B cell (primary cell): ENCODE data around the gene SARM1. TPM values are rescaled to one million over a fixed set of nuclear protein-coding genes. Genes with fewer than 3 reads are reported as not detected.

ENCODE experiments used
- ATAC-seq: fragments of 200-7000 bp; cut with Tn5 transposase; one replicate; pipeline ENCODE4 v1.10.0; 2021; ENCODE audit warnings: low read depth, mild to moderate bottlenecking, moderate number of reproducible peaks, moderate library complexity
- CTCF ChIA-PET: fragments of 350-600 bp; sonication (Branson Sonifier 250); formaldehyde crosslinking; loops from one replicate; lab custom pipeline; 2021; ENCODE audit warnings: antibody characterized with exemption, inconsistent platforms; lab: Charles Lee
- POLR2A ChIA-PET: fragments of 350-600 bp; sonication (Branson Sonifier 250); formaldehyde crosslinking; loops from one replicate; lab custom pipeline; 2021; ENCODE audit warnings: antibody characterized with exemption; lab: Charles Lee
- DNase-seq: peaks from one replicate; pipeline ENCODE4 v3.0.0; 2013
- H2AFZ ChIP-seq: 2 replicates; pipeline ENCODE4 v1.6.1; 2012; ENCODE audit warnings: mild to moderate bottlenecking, low read depth, low read length; ENCODE audit not compliant: insufficient read depth, poor library complexity, severe bottlenecking
- H3K27ac ChIP-seq, 2 donors: 1 replicate in 1 of 2; 2 replicates in 1 of 2; pipeline ENCODE4 v1.5.1; 2012 to 2013; ENCODE audit warnings: low read length in 2 of 2, mild to moderate bottlenecking in 2 of 2, moderate library complexity in 1 of 2
- H3K27me3 ChIP-seq, 4 experiments: fragments of 200-600 bp in 1 of 4; sonication (generic) in 1 of 4; replicated peaks in 1 of 4; 1 replicate in 2 of 4; 2 replicates in 2 of 4; pipeline versions ENCODE4 v1.6.1 to v1.7.0; 2013 to 2016; ENCODE audit warnings: low read length in 3 of 4, mild to moderate bottlenecking in 2 of 4, mixed read lengths in 1 of 4, moderate library complexity in 1 of 4; ENCODE audit not compliant: insufficient read depth in 4 of 4, control insufficient read depth in 3 of 4; ENCODE audit errors: control extremely low read depth in 1 of 4
- H3K36me3 ChIP-seq, 2 experiments: replicated peaks in 1 of 2; 1 replicate in 1 of 2; 2 replicates in 1 of 2; pipeline versions ENCODE4 v1.6.1 to v1.7.1; 2013; ENCODE audit warnings: low read length in 1 of 2; ENCODE audit not compliant: insufficient read depth in 2 of 2, control insufficient read depth in 1 of 2; ENCODE audit errors: control extremely low read depth in 1 of 2, extremely low read depth in 1 of 2
- H3K4me1 ChIP-seq, 2 donors: fragments of 200-600 bp in 1 of 2; sonication (generic) in 1 of 2; 1 replicate in 1 of 2; 2 replicates in 1 of 2; pipeline versions ENCODE4 v1.5.1 to v1.6.1; 2013 to 2017; ENCODE audit warnings: low read length in 2 of 2; ENCODE audit not compliant: control insufficient read depth in 2 of 2, insufficient read depth in 2 of 2
- H3K4me2 ChIP-seq: replicated peaks from 2 replicates; pipeline ENCODE3; 2012; ENCODE audit warnings: mild to moderate bottlenecking, low read depth, low read length; ENCODE audit not compliant: poor library complexity, severe bottlenecking
- H3K4me3 ChIP-seq, 5 experiments: fragments of 200-600 bp in 1 of 5; sonication (generic) in 1 of 5; 1 replicate in 3 of 5; 2 replicates in 2 of 5; pipeline versions ENCODE4 v1.5.1 to v1.7.0; 2011 to 2016; ENCODE audit warnings: low read length in 4 of 5, mild to moderate bottlenecking in 4 of 5, low read depth in 2 of 5, control low read depth in 1 of 5, moderate library complexity in 1 of 5; ENCODE audit not compliant: insufficient read depth in 1 of 5; ENCODE audit errors: control extremely low read depth in 1 of 5, extremely low read depth in 1 of 5
- H3K79me2 ChIP-seq: fragments of 200-600 bp; sonication (generic); one replicate; pipeline ENCODE4 v1.6.0; 2016; ENCODE audit warnings: low read length; ENCODE audit not compliant: control insufficient read depth, insufficient read depth
- H3K9ac ChIP-seq: fragments of 200-600 bp; sonication (generic); 2 replicates; pipeline ENCODE4 v1.6.1; 2017; ENCODE audit warnings: mild to moderate bottlenecking, low read length, moderate library complexity
- H3K9me3 ChIP-seq, 3 donors: one replicate each; pipeline versions ENCODE4 v1.6.1 to v1.7.1; 2013; ENCODE audit warnings: low read length in 2 of 3; ENCODE audit not compliant: control insufficient read depth in 2 of 3, insufficient read depth in 1 of 3; ENCODE audit errors: control extremely low read depth in 1 of 3
- H4K20me1 ChIP-seq: 2 replicates; pipeline ENCODE4 v1.6.0; 2012; ENCODE audit warnings: mild to moderate bottlenecking, low read length; ENCODE audit not compliant: insufficient read depth, control insufficient read depth, poor library complexity, severe bottlenecking
- H3K27ac Mint-ChIP-seq: one replicate; pipeline ENCODE4 v1.8.0; 2021; ENCODE audit warnings: mixed read lengths
- H3K27me3 Mint-ChIP-seq: one replicate; pipeline ENCODE4 v1.8.0; 2021; ENCODE audit warnings: mixed read lengths
- H3K4me1 Mint-ChIP-seq: one replicate; pipeline ENCODE4 v1.8.0; 2021; ENCODE audit warnings: mixed read lengths
- H3K4me3 Mint-ChIP-seq: one replicate; pipeline ENCODE4 v1.8.0; 2021; ENCODE audit warnings: mixed read lengths
- H3K9me3 Mint-ChIP-seq: one replicate; pipeline ENCODE4 v1.8.0; 2022; ENCODE audit warnings: mixed read lengths; ENCODE audit not compliant: insufficient read depth
- CTCF ChIP-seq: fragments of 200-600 bp; IDR thresholded peaks from one replicate; pipeline ENCODE4 v1.8.0; 2022; ENCODE audit warnings: antibody characterized with exemption, mild to moderate bottlenecking
- EZH2 ChIP-seq: IDR thresholded peaks from 2 replicates; pipeline ENCODE4 v1.6.1; 2012; ENCODE audit warnings: borderline replicate concordance, low read depth, mild to moderate bottlenecking, moderate library complexity, low read length; ENCODE audit not compliant: insufficient read depth, poor library complexity, severe bottlenecking
- WGBS: methylation state at CpG from one replicate; pipeline ENCODE4 v1.1.5; 2013; ENCODE audit warnings: missing lambda C conversion rate; ENCODE audit not compliant: insufficient coverage; 5-methylcytosine and 5-hydroxymethylcytosine counted together
- intact Hi-C: fragments of 100-400 bp; cut with micrococcal nuclease; formaldehyde crosslinking; loops from one replicate; pipeline ENCODE4 v1.10.0; 2022
- polyA plus RNA-seq: library from polyadenylated mRNA; depleted of rRNA; stranded (reverse); fragments of >200 nt; gene quantifications from 2 replicates; pipeline ENCODE4 v1.2.3, GENCODE V29; 2012
- total RNA-seq, 2 donors: library from RNA; stranded (reverse); fragments of 120-200 nt in 1 of 2; gene quantifications; 1 replicate in 1 of 2; 2 replicates in 1 of 2; pipeline versions ENCODE4 v1.2.3 to v1.2.4, GENCODE V29; 2013 to 2022

Gene SARM1
- total and polyA plus RNA-seq, 2 donors (not counting 1 experiment from before 2014, with no cell fraction given) = 22.5 to 32.8 TPM

DNA sequence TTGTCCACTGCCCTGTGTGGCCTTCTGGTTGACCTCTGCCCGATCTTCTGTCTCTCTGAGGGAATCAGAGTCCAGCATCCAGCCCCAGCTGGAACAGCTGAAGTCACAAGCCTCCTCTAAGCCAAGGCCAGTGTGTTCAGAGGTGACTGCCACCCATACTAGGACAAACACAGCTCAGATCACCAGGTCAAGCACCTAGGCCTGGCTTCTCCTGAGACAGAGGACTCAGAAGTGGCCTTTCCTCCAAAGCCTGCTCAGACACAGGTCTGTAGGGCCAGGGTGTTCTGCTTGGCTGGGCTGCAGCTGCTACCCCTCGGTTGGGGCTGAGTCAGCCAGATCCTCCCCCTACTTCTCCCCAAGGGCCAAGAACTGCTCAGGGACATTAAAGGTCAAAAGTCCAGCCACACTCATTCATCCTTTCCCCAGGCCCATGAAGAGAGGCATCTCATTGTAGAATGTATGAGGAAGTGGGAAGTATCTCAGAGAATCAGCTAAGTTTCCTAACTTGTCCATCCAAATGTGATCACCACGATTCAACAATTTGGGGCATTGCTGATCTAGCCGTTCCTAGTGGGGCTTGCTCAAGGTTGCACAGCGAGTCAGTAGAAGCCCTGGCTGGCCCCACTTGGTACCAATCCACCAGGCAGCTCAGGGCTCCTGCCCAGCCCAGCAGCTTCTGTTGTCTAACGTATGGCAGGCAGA, 26.9 kb downstream of the SARM1 start:
- no peak for DNase-seq
- no peak for TF ChIP-seq CTCF
- TF ChIP-seq EZH2 = no peak
- Mint-ChIP-seq H3K4me3 (no peak overlapping the region), H3K27me3 (no peaks in the 10 kb centered on the region), H3K4me1 (peaks cover 3% of the 10 kb centered on the region), H3K27ac (peak overlapping the region; percentile 4), H3K9me3 (no peaks in the 10 kb centered on the region)
- Histone ChIP-seq H3K27ac (no peak overlapping the region), H3K27me3 (no peaks in the 10 kb centered on the region), H3K79me2 (no peaks in the 10 kb centered on the region), H2AFZ (no peak overlapping the region), H3K4me1 (no peaks in the 10 kb centered on the region), H4K20me1 (no peaks in the 10 kb centered on the region), H3K9me3 (no peaks in the 10 kb centered on the region), H3K4me3 (no peak overlapping the region), H3K36me3 (peaks cover 0 to 7% of the 10 kb centered on the region in 2 experiments), H3K9ac (no peak overlapping the region), H3K4me2 (no peak overlapping the region)
- intact Hi-C loops = no loop called here
- POLR2A ChIA-PET = no interaction called here
- CTCF ChIA-PET = no interaction called here
- 66% methylated on average over 5 of the region's 6 CpGs for WGBS
- no peak for ATAC-seq

DNA sequence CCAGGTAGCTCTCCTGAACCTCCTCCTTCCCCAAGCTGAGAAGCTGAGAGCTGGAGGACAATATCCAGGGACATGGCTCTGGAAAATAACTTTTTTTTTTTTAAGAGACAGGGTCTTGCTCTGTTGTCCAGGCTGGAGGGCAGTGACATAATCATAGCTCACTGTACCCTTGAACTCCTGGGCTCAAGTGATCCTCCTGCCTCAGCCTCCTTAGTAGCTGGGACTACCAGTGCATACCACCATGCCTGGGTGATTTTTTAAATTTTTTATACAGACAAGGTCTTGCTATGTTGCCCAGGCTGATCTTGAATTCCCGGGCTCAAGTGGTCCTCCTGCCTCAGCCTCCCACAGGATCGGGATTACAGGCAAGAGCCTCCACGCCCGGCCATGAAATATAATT, 28.3 kb downstream of the SARM1 start:
- no peak overlapping the region for H2AFZ ChIP-seq
- ATAC-seq (no peak), DNase-seq (no peak)
- no peaks in the 10 kb centered on the region for H3K27me3 ChIP-seq
- H3K9ac ChIP-seq = no peak overlapping the region
- H4K20me1 ChIP-seq = no peaks in the 10 kb centered on the region
- intact Hi-C loops = no loop called here
- no peak overlapping the region for H3K27ac ChIP-seq
- H3K4me2 ChIP-seq = no peak overlapping the region
- ChIA-PET CTCF (interaction anchor here (3.0 kb wide), 1 partner anchor 16 kb away, joined by 20 read pairs; no protein-coding TSS in a partner anchor), POLR2A (no interaction called here)
- Mint-ChIP-seq H3K27me3 (no peaks in the 10 kb centered on the region), H3K4me3 (no peak overlapping the region), H3K4me1 (peaks cover 3% of the 10 kb centered on the region), H3K9me3 (no peaks in the 10 kb centered on the region), H3K27ac (no peak overlapping the region)
- 100% methylated on average over 4 of the region's 4 CpGs for WGBS
- no peaks in the 10 kb centered on the region for H3K4me1 ChIP-seq
- no peak overlapping the region for H3K4me3 ChIP-seq
- no peaks in the 10 kb centered on the region for H3K9me3 ChIP-seq
- peaks cover 0 to 5% of the 10 kb centered on the region in 2 experiments for H3K36me3 ChIP-seq
- no peaks in the 10 kb centered on the region for H3K79me2 ChIP-seq
- TF ChIP-seq CTCF (no peak), EZH2 (no peak)
